Panc1 (cell line): Measurements from ENCODE around the gene FRY. TPM values are rescaled to one million over a fixed set of nuclear protein-coding genes. Genes with fewer than 3 reads are reported as not detected.

ENCODE experiments used
- ATAC-seq: fragments of 200-7000 bp; cut with Tn5 transposase; 2 replicates; pipeline ENCODE4 v1.9.1; 2020; ENCODE audit warnings: mild to moderate bottlenecking, moderate library complexity
- BruUV-seq: library from RNA; stranded (reverse); fragments of 400-500 nt; replicated peaks from 2 replicates; lab custom pipeline; 2021; lab: Mats Ljungman, UMichigan
- CTCF ChIA-PET: fragments of 300-600 bp; sonication (Branson Sonifier 250); formaldehyde crosslinking; loops from one replicate; lab custom pipeline; 2022; ENCODE audit warnings: antibody characterized with exemption; lab: Charles Lee
- POLR2A ChIA-PET: fragments of 300-600 bp; sonication (Branson Sonifier 250); formaldehyde crosslinking; loops from one replicate; lab custom pipeline; 2022; ENCODE audit warnings: antibody characterized with exemption; lab: Charles Lee
- DNase-seq: peaks from one replicate; pipeline ENCODE4 v3.0.0-alpha.2; 2010; ENCODE audit warnings: low read depth, low spot score
- H3K27ac ChIP-seq: 2 replicates; pipeline ENCODE4 v1.5.1; 2011; ENCODE audit warnings: mild to moderate bottlenecking, low read length, inconsistent platforms
- H3K27me3 ChIP-seq: fragments of 200-500 bp; sonication (Bioruptor generic); 2 replicates; pipeline ENCODE4 v1.6.0; 2014; ENCODE audit warnings: low read length, inconsistent platforms; ENCODE audit not compliant: control insufficient read depth, insufficient read depth
- H3K36me3 ChIP-seq: fragments of 200-500 bp; sonication (Bioruptor generic); 2 replicates; pipeline ENCODE4 v1.5.1; 2014; ENCODE audit warnings: inconsistent platforms, mild to moderate bottlenecking, low read length, moderate library complexity; ENCODE audit not compliant: control insufficient read depth, insufficient read depth
- H3K4me1 ChIP-seq: 2 replicates; pipeline ENCODE4 v1.5.1; 2011; ENCODE audit warnings: inconsistent platforms, mild to moderate bottlenecking, low read length, moderate library complexity; ENCODE audit not compliant: control insufficient read depth, insufficient read depth
- H3K4me3 ChIP-seq, 2 experiments: 2 replicates each; pipeline ENCODE4 v1.5.1; 2011 to 2012; ENCODE audit warnings: low read depth in 2 of 2, low read length in 2 of 2, mild to moderate bottlenecking in 2 of 2, inconsistent platforms in 1 of 2, moderate library complexity in 1 of 2
- H3K9me3 ChIP-seq: fragments of 200-500 bp; sonication (Bioruptor generic); 2 replicates; pipeline ENCODE4 v1.5.1; 2014; ENCODE audit warnings: low read depth, mild to moderate bottlenecking, inconsistent platforms, low read length, moderate library complexity; ENCODE audit not compliant: control insufficient read depth, insufficient read depth
- CTCF ChIP-seq: fragments of 450-650 bp; IDR thresholded peaks from 2 replicates; pipeline ENCODE4 v1.5.1; 2017; ENCODE audit warnings: mild to moderate bottlenecking
- POLR2AphosphoS5 ChIP-seq: IDR thresholded peaks from 2 replicates; pipeline ENCODE4 v1.6.1; 2012; ENCODE audit warnings: mild to moderate bottlenecking, low read depth, low read length, moderate library complexity
- REST ChIP-seq, 2 experiments: IDR thresholded peaks; 2 replicates each; pipeline ENCODE4 v1.6.1; 2011 to 2012; ENCODE audit warnings: low read depth in 2 of 2, control low read depth in 1 of 2, low read length in 1 of 2, mild to moderate bottlenecking in 1 of 2, moderate library complexity in 1 of 2; ENCODE audit not compliant: insufficient read depth in 1 of 2
- SIN3A ChIP-seq: IDR thresholded peaks from 2 replicates; pipeline ENCODE4 v1.6.1; 2012; ENCODE audit warnings: low read depth, mild to moderate bottlenecking, low read length, moderate library complexity, borderline replicate concordance; ENCODE audit not compliant: insufficient read depth
- TCF7L2 ChIP-seq: IDR thresholded peaks from 2 replicates; pipeline ENCODE4 v1.6.1; 2011; ENCODE audit warnings: mild to moderate bottlenecking, low read depth, low read length, inconsistent platforms
- in situ Hi-C: cut with HindIII; loops from 2 replicates; pipeline ENCODE4 v1.10.0; 2016; ENCODE audit warnings: low sequenced_read_pairs, low pct_unique_long_range_greater_than_20kb
- intact Hi-C: fragments of 100-400 bp; cut with micrococcal nuclease; formaldehyde crosslinking; loops from one replicate; pipeline ENCODE4 v1.10.0; 2022; ENCODE audit not compliant: unreplicated experiment
- total RNA-seq: library from RNA; stranded (reverse); gene quantifications from one replicate; pipeline ENCODE4 v1.2.1, GENCODE V29; 2021; ENCODE audit not compliant: unreplicated experiment

Gene FRY
- total RNA-seq, 1 experiment from 2014 or later, result 0.18 TPM

- Histone ChIP-seq H3K4me3 (no peak overlapping the region), H3K27ac (no peak overlapping the region), H3K36me3 (no peaks in the 10 kb centered on the region), H3K9me3 (no peaks in the 10 kb centered on the region), H3K4me1 (no peaks in the 10 kb centered on the region), H3K27me3 (no peaks in the 10 kb centered on the region)
- TF ChIP-seq REST (IDR thresholded peaks at IDR 0.05; ENCODE audit: insufficient read depth in 1 of 2, low read depth in 2 of 2, low read length in 1 of 2) (no peak), SIN3A (no peak), POLR2AphosphoS5 (no peak), TCF7L2 (no peak), CTCF (no peak)
- in situ Hi-C loops, result no loop called here
- no peak for DNase-seq
- ChIA-PET POLR2A (interaction anchor here (0.6 kb wide), 1 partner anchor 11 kb away, joined by 10 read pairs; no protein-coding TSS in a partner anchor), CTCF (no interaction called here)
- intact Hi-C loops, result loop anchor here (10.0 kb wide), 1 partner anchor 108 kb away; no protein-coding TSS in a partner anchor
- no peak for ATAC-seq
- BruUV-seq, result no TSS peak
Observed at GRCh38 chr13:32022311-32022710, 9.3 kb upstream of the FRY start.

- intact Hi-C loops, result loop anchor here (10.0 kb wide), 1 partner anchor 108 kb away; no protein-coding TSS in a partner anchor
- no TSS peak for BruUV-seq
- TF ChIP-seq REST (IDR thresholded peaks at IDR 0.05; ENCODE audit: insufficient read depth in 1 of 2, low read depth in 2 of 2, low read length in 1 of 2), result no peak
- no peak for TF ChIP-seq SIN3A
- no peak for TF ChIP-seq POLR2AphosphoS5
- TF ChIP-seq TCF7L2, result no peak
- no peak for TF ChIP-seq CTCF
- ChIA-PET CTCF (no interaction called here), POLR2A (no interaction called here)
- Histone ChIP-seq H3K27ac (no peak overlapping the region), H3K9me3 (no peaks in the 10 kb centered on the region), H3K27me3 (no peaks in the 10 kb centered on the region), H3K36me3 (no peaks in the 10 kb centered on the region), H3K4me1 (no peaks in the 10 kb centered on the region), H3K4me3 (no peak overlapping the region)
- no peak for DNase-seq
- ATAC-seq, result no peak
- in situ Hi-C loops, result no loop called here
Observed at GRCh38 chr13:32023096-32023495, 8.5 kb upstream of the FRY start.
